ENCODE measurements around the gene GPX3. TPM values are rescaled to one million over a fixed set of nuclear protein-coding genes. Genes with fewer than 3 reads are reported as not detected.

Gene GPX3
- total RNA-seq, 2 donors from 2014 or later, result not detected

DNA sequence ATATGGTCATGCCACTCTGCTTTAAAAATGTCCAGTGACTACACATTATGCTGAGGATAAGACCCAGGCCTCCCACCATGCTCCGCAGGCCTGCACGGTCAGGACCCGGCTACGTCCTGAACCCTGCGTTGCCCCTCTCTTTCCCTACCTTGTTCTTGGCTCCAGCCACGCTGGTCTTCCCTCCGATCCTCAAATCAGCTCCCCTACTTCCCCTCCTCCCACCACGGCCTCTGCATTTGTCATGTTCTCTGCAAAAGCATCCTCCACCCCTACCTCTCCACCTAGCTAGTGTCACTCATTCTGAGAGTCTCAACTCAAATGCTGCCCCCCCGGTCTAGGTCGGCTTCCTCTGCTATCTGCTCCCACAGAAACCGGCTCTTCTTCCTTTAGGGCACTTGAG, 11.2 kb downstream of the GPX3 start:
- ATAC-seq, result no peak
- DNase-seq (ENCODE audit: low spot score), result no peak
- Mint-ChIP-seq H3K36me3 (peaks cover 22% of the 10 kb centered on the region), H3K4me1 (ENCODE audit: low read depth in 2 of 2) (peaks cover 0 to 10% of the 10 kb centered on the region in 2 donors), H3K9me3 (no peaks in the 10 kb centered on the region), H3K27ac (no peak overlapping the region), H3K4me3 (no peak overlapping the region), H3K27me3 (no peaks in the 10 kb centered on the region)

DNA sequence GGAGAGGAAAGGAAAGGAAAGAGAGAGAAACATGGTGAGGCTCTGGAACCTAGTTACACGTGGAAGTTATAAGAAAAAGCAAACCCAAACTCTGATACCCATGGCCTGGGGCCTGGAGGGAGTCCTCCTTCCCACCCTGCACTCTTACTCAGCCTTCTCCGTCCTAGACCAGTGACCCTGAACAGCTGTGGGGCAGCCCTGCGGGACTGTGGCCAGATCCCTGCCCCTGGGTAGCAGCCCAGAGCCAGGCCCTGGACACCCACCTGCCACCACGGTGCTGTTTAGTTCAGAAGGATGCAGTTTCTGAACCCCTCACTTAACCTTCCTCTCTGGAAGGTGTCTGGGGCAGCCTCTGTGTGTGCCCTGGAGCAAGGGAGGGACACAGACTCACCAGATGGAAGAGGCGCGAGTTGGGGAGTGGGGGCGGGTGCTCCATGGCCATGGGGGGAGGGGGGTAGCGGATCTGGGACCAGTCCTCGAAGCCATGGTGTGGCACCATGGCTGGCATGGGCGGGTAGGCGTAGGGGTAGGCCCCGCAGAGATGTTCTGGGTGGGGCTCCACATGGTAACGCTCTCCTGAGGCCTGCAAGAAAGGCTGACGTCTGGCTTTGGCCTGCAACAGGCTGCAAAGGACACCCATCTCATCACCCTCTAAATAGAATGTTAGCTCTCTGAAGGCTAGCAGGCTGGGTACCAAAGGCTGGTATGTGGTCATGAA, 13.0 kb downstream of the GPX3 start:
- Mint-ChIP-seq H3K4me1 (ENCODE audit: low read depth in 2 of 2) (peaks cover 0 to 13% of the 10 kb centered on the region in 2 donors), H3K4me3 (no peak overlapping the region), H3K9me3 (no peaks in the 10 kb centered on the region), H3K27me3 (no peaks in the 10 kb centered on the region), H3K36me3 (peaks cover 27% of the 10 kb centered on the region), H3K27ac (no peak overlapping the region)
- DNase-seq (ENCODE audit: low spot score), result no peak
- ATAC-seq, result no peak

DNA sequence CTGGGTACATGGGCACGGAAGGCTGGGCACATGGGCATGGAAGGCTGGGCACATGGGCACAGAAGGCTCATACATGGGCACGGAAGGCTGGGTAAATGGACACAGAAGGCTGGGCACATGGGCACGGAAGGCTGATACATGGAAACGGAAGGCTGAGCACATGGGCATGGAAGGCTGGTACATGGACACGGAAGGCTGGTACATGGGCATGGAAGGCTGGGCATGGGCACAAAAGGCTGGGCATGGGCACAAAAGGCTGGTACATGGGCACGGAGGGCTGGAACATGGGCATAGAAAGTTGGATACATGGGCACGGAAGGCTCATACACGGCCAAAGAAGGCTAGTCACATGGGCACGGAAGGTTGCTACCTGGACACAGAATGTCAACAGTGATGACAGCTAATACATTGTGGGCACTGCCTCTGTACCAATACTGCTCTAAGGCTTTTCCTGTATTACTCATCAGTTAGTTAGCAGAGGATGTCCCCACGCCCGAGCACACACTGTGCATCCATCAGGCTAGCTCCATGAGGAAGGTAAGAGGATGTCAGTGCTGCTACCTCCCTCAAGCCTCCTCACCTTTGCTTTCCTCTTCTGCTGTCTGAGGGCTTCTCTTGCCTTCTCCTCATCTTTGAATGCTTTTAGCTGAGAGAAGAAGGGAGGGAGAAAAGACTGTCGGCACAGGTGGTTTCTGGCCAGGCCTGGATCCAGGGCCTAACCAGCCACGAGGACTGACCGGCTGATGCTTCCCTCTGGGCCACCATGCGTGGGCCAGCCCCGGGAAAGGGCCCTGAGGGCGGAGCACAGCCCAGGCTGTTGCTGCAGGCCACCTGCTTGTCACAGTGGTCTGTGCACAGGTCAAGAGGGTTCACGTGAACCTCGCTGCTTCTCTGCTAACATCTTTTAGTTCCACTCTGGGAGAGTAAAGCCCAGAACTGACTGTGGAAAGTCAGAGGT, 14.3 kb downstream of the GPX3 start:
- Mint-ChIP-seq H3K9me3 (no peaks in the 10 kb centered on the region), H3K27ac (no peak overlapping the region), H3K4me1 (ENCODE audit: low read depth in 2 of 2) (peaks cover 0 to 13% of the 10 kb centered on the region in 2 donors), H3K4me3 (no peak overlapping the region), H3K36me3 (peaks cover 31% of the 10 kb centered on the region), H3K27me3 (no peaks in the 10 kb centered on the region)
- DNase-seq (ENCODE audit: low spot score), result no peak
- peak in 1 of 2 donors; percentile 43 for ATAC-seq

DNA sequence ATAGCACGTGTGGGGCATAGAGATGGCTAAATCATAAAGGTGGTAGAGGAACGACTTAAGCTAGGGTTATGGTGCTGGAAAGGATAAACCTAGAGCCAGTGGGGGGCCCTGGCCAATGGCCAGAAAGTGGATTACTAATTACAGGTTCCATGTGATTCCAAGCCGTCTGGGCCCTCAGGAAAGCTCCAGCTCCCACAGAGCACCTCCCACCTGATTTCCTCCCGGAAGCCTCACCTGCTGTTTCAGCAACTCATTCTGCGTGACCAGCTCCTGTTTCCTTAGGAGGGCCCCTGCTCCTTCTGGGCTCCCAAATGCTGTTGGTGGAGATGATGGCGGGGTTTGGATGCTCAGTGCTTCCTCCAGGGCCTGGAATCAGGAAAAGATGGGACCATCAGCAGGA, 16.2 kb downstream of the GPX3 start:
- Mint-ChIP-seq H3K36me3 (peaks cover 31% of the 10 kb centered on the region), H3K9me3 (no peaks in the 10 kb centered on the region), H3K4me1 (ENCODE audit: low read depth in 2 of 2) (peaks cover 0 to 13% of the 10 kb centered on the region in 2 donors), H3K4me3 (no peak overlapping the region), H3K27ac (no peak overlapping the region), H3K27me3 (no peaks in the 10 kb centered on the region)
- ATAC-seq (no peak), DNase-seq (ENCODE audit: low spot score) (no peak)

DNA sequence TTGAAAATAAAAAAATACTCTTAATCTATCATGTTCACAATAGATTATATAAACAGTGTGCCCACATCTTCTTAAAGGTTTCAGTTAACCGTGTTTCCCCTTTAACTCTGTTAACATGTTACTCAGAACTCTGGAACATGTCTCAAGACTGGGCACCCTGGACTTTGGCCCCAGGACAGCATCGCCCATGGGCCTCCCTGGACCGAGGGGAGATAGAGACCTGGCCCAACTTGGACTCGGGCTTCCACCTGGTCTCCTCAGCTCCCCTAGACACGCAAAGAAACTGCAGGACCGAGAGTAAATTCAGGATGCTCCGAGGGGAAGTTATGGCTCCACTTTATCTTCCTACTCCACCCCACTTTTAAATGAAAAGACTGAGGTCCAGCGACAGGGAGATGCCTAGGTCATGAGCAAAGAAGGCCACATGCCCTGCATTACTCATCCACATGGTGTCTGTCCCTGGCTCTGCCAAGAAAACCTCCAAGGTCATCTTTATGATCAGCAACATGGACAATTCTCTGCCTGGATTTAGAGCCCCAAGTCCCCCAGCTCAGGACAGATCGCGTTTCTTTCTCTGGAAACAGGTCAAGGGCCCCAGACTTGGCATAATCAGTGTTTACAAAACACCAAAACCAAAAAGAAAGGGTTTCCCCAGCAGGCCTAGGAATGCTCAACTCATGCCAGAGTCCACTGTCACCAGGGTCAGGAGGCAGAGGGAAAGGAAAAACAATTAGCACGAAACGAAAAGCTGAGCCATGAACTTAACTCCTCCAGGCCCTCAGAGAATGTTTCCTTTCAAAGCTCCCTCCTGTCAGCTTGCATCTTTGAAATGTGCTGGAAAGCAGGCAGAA, 17.4 kb downstream of the GPX3 start:
- Mint-ChIP-seq H3K4me3 (no peak overlapping the region), H3K4me1 (ENCODE audit: low read depth in 2 of 2) (peaks cover 0 to 11% of the 10 kb centered on the region in 2 donors), H3K27ac (peak overlapping the region in 1 of 2 donors; percentile 45), H3K36me3 (peaks cover 19% of the 10 kb centered on the region), H3K27me3 (no peaks in the 10 kb centered on the region), H3K9me3 (no peaks in the 10 kb centered on the region)
- no peak for ATAC-seq
- no peak for DNase-seq (ENCODE audit: low spot score)

DNA sequence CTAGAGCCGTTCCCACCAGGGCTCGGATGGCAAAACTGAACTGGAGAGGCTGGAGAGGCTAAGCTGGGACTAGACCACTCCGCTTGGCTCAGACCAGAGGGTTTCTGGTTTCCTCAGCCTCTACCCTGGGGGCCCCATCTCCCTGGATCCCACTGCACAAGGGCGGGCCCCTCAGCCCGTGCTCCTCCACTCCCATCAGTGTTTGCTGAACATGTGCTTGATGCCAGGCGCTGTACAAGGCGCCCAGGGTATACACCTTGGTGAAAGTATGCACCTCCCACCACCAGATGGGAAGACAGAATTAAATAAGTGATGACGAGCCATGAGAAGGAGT, 18.0 kb downstream of the GPX3 start:
- Mint-ChIP-seq H3K4me3 (no peak overlapping the region), H3K4me1 (ENCODE audit: low read depth in 2 of 2) (peaks cover 0 to 14% of the 10 kb centered on the region in 2 donors), H3K27ac (no peak overlapping the region), H3K27me3 (no peaks in the 10 kb centered on the region), H3K36me3 (peaks cover 19% of the 10 kb centered on the region), H3K9me3 (no peaks in the 10 kb centered on the region)
- ATAC-seq (no peak), DNase-seq (ENCODE audit: low spot score) (no peak)

DNA sequence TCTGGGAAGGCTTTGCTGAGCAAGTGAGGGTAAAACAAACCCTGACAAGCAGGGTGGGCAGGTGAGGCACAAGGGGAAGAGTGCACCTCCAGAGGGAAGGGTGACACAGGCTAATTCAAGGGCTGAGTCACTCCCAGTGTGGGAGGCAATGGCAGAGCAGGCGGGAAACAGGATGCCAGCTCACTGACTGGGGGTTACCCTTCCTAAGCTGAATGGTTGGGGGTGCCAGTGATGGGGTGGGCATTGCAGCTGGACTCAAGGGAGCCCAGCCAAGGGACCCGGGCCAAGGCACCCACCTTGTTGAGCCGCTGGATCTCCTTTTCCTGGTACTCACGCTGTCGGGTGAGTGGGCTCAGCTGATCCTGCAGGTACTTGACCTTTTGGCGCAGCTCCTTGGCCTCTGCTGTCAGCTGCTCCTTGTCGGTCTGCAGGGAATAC, 18.4 kb downstream of the GPX3 start:
- Mint-ChIP-seq H3K27ac (no peak overlapping the region), H3K9me3 (no peaks in the 10 kb centered on the region), H3K4me1 (ENCODE audit: low read depth in 2 of 2) (peaks cover 0 to 13% of the 10 kb centered on the region in 2 donors), H3K36me3 (peaks cover 18% of the 10 kb centered on the region), H3K4me3 (no peak overlapping the region), H3K27me3 (no peaks in the 10 kb centered on the region)
- ATAC-seq, result peak in 1 of 2 donors; percentile 38
- DNase-seq (ENCODE audit: low spot score), result no peak

DNA sequence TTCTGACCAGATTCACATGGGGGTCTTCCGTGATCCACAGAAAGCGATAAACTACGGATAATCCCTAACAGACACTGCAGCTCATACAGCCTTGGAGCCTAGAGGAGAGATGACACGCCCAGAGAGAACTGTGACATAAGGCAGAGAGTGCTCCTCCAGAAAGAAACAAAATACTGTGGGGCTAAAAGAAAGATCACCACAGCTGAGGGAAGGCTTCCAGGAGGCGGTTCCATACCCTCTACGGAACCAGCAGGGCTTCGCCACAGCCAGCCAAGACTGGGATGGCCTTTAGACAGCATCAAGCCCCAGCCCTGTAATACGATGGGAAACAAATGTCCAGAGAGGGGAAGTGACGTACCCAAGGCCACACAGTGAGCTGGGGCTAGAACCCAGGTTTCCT, 19.3 kb downstream of the GPX3 start:
- H3K27ac Mint-ChIP-seq, result no peak overlapping the region
- no peaks in the 10 kb centered on the region for H3K9me3 Mint-ChIP-seq
- H3K27me3 Mint-ChIP-seq, result no peaks in the 10 kb centered on the region
- ATAC-seq (no peak), DNase-seq (ENCODE audit: low spot score) (no peak)
- peaks cover 0 to 8% of the 10 kb centered on the region in 2 donors for H3K4me1 Mint-ChIP-seq (ENCODE audit: low read depth in 2 of 2)
- H3K4me3 Mint-ChIP-seq, result no peak overlapping the region
- peaks cover 9% of the 10 kb centered on the region for H3K36me3 Mint-ChIP-seq

DNA sequence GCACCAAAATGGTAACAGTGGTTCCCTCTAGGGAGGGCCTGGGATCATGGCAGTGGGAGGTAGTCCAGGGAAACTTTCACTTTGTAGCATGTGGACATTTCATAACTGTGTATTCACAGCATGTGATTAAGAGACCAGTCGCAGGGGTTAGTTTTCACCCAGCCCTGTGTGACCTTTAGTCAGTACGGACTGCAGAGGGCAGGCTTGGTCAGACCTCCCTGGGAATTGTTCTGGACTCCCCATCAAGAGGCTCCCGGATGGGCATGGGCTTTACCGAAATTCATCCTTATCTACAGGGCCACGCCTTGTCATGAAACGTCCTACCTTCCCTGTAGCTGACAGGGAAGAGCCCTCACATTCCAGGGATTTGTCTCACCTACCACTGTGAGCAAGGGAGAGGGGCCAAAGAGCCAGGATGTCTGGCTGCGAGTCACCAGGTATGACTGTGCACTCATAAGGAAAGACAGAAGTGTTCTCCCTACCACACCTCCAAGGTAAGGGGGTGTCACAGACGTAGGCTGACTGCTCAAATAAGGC, 19.9 kb downstream of the GPX3 start:
- Mint-ChIP-seq H3K9me3 (no peaks in the 10 kb centered on the region), H3K4me1 (ENCODE audit: low read depth in 2 of 2) (peaks cover 0 to 8% of the 10 kb centered on the region in 2 donors), H3K27me3 (no peaks in the 10 kb centered on the region), H3K4me3 (no peak overlapping the region), H3K27ac (no peak overlapping the region), H3K36me3 (peaks cover 9% of the 10 kb centered on the region)
- DNase-seq (ENCODE audit: low spot score) (no peak), ATAC-seq (peak in 1 of 2 donors; percentile 45)

DNA sequence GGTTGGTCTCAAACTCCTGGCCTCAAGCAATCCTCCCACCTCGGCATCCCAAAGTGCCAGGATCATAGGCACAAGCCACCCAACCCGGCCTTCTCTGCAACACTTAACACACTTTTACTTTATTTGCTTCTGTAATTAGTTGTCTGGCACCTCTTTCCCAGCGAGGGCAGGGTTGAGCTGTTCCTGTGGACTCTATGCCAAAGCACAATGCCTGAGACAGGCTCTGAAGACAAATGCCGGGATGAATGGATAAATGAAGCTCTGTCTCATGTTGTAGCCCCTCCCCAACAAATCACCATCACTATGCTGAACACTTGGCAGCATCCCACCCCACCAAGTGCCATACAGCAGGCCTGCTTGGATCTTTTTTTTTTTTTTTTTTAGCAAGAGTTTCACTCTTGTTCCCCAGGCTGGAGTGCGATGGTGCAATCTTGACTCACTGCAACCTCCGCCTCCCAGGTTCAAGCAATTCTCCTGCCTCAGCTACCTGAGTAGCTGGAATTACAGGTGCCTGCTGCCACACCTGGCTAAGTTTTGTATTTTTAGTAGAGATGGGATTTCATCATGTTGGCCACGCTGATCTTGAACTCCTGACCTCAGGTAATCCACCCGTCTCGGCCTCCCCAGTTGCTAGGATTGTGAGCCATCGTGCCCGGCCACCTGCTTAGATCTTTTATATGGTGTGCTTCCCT, 21.3 kb downstream of the GPX3 start:
- Mint-ChIP-seq H3K27me3 (no peaks in the 10 kb centered on the region), H3K36me3 (peaks cover 15% of the 10 kb centered on the region), H3K4me3 (no peak overlapping the region), H3K9me3 (no peaks in the 10 kb centered on the region), H3K27ac (no peak overlapping the region), H3K4me1 (ENCODE audit: low read depth in 2 of 2) (peaks cover 0 to 8% of the 10 kb centered on the region in 2 donors)
- ATAC-seq, result no peak
- DNase-seq (ENCODE audit: low spot score), result no peak

DNA sequence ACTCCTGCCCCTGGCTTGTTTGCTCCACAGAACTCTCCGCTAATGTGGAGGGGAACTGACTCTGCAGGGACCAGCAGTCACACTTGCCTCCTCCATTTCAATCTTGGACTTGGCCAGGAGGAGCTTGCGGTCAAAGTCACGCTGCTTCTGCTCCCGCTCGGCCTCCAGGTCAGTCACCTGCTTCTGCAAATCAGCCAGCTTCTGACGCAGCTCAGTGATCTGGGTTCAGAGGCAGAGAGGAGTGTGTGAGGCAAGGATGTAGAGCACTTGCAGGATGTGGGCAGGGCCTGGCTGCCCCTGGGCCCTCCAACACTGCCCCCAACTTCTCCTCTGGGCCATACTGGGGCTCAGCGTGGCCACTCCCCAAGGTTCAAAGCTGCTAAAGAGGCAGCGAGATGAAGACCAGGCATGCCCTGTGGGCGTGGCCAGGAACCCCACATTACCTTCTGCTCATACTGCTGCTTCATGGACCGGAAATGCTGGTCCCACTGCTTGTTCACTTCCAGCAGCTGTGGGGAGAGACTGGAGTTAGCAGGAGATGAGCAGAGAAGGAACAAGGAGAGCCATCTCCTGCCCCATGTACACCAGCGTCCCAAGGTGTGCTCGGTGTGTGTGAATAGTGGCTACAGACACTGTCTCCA, 22.2 kb downstream of the GPX3 start:
- Mint-ChIP-seq H3K36me3 (peaks cover 19% of the 10 kb centered on the region), H3K4me1 (ENCODE audit: low read depth in 2 of 2) (peaks cover 0 to 9% of the 10 kb centered on the region in 2 donors), H3K27ac (no peak overlapping the region), H3K4me3 (no peak overlapping the region), H3K27me3 (no peaks in the 10 kb centered on the region), H3K9me3 (no peaks in the 10 kb centered on the region)
- no peak for DNase-seq (ENCODE audit: low spot score)
- no peak for ATAC-seq

DNA sequence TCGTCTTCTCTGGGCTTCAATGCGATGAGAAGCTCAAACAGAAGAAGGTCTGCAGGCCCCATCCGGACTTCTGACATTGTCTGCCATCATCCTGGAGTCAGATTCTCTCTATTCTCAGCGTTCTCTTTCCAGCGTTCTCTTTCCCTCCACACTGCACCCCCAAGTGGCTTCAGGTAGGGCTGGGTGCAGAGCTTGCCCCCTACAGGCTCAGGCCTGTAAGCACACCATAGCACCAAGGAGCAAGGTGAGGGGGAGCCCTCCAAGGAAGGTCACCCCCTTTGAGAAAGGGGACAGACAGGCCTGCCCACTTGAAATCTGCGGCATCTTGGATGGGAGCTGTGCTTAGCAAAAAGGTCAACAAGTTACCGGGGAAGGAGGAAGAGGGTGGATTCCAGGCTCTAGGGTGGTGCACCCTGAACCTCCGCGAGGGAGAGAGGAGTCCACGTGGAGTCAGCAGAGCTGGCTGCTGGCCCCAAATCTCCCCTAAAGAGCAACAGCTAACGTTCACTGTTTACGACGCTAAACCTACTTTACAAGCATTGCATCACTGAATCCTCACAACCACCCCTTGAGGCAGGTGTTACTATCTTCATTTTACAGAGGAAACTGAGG, 27.5 kb downstream of the GPX3 start:
- Mint-ChIP-seq H3K36me3 (peaks cover 30% of the 10 kb centered on the region), H3K9me3 (no peaks in the 10 kb centered on the region), H3K4me1 (ENCODE audit: low read depth in 2 of 2) (peaks cover 8 to 18% of the 10 kb centered on the region in 2 donors), H3K4me3 (no peak overlapping the region), H3K27me3 (no peaks in the 10 kb centered on the region), H3K27ac (peak overlapping the region in 1 of 2 donors; percentile 6)
- peak; percentile 63 to 76 for ATAC-seq
- DNase-seq (ENCODE audit: low spot score), result no peak
